Inflammatory macrophage treated with lipopolysaccharide for 4 hours (primary cell): ENCODE measurements around the gene TSR2.
"Not testable (repeated sequence)": the region's sequence is repeated elsewhere in the genome, so short reads cannot be mapped to it uniquely, and the experiment has no call there.

ENCODE experiments used
- DNase-seq: peaks from one replicate; pipeline ENCODE4 v3.0.0-alpha.2; 2020

Gene TSR2

GRCh38 chrX:54473993-54474859, 34.0 kb downstream of the TSR2 start:
- no peak for DNase-seq

GRCh38 chrX:54479136-54480111, 39.2 kb downstream of the TSR2 start:
- DNase-seq: no peak

- DNase-seq: no peak
Measured at GRCh38 chrX:54482839-54483593, 42.8 kb downstream of the TSR2 start.

GRCh38 chrX:54483946-54484345, 43.7 kb downstream of the TSR2 start:
- no peak for DNase-seq

GRCh38 chrX:54484666-54485065, 44.5 kb downstream of the TSR2 start:
- no peak for DNase-seq

GRCh38 chrX:54489819-54490218, 49.6 kb downstream of the TSR2 start:
- not testable (repeated sequence) for DNase-seq

GRCh38 chrX:54492340-54492739, 52.1 kb downstream of the TSR2 start:
- no peak for DNase-seq

- DNase-seq: no peak
Measured at GRCh38 chrX:54494166-54494988, 54.2 kb downstream of the TSR2 start.
